OCI-LY1 (cell line): ENCODE measurements around the gene CT45A10.
A peak's percentile ranks its signal among the peaks of the same experiment; 100 is the strongest.

Experiments
- H2AFZ ChIP-seq: fragments of 200-600 bp; sonication (generic), shearing (Covaris generic); 2 replicates; pipeline ENCODE4 v1.6.0; 2014; ENCODE audit warnings: antibody characterized with exemption, mild to moderate bottlenecking, low read length
- H3F3A ChIP-seq: fragments of 200-600 bp; sonication (generic), shearing (Covaris generic); 2 replicates; pipeline ENCODE4 v1.6.0; 2014; ENCODE audit warnings: mild to moderate bottlenecking, antibody characterized with exemption, low read length, moderate library complexity; ENCODE audit not compliant: insufficient read depth
- H3K27ac ChIP-seq: fragments of 200-600 bp; sonication (generic); 2 replicates; pipeline ENCODE4 v1.5.1; 2014; ENCODE audit warnings: low read length, mixed run types, mild to moderate bottlenecking, low read depth; ENCODE audit not compliant: poor library complexity, severe bottlenecking
- H3K27me3 ChIP-seq: fragments of 200-600 bp; sonication (generic); 2 replicates; pipeline ENCODE4 v1.6.0; 2014; ENCODE audit warnings: antibody characterized with exemption, mild to moderate bottlenecking, low read length, moderate library complexity; ENCODE audit not compliant: insufficient read depth
- H3K36me3 ChIP-seq: fragments of 200-600 bp; sonication (generic); 2 replicates; pipeline ENCODE4 v1.6.1; 2014; ENCODE audit warnings: mild to moderate bottlenecking, antibody characterized with exemption, low read length, moderate library complexity, mixed read lengths; ENCODE audit not compliant: insufficient read depth
- H3K4me1 ChIP-seq: fragments of 200-600 bp; sonication (generic); 2 replicates; pipeline ENCODE4 v1.5.1; 2014; ENCODE audit warnings: mild to moderate bottlenecking, low read length, moderate library complexity; ENCODE audit not compliant: insufficient read depth, severe bottlenecking
- H3K4me2 ChIP-seq: fragments of 200-600 bp; sonication (generic), shearing (Covaris generic); 2 replicates; pipeline ENCODE4 v1.6.1; 2014; ENCODE audit warnings: low read length
- H3K4me3 ChIP-seq: fragments of 200-600 bp; sonication (generic); 2 replicates; pipeline ENCODE4 v1.5.1; 2014; ENCODE audit warnings: low read length, low read depth, mild to moderate bottlenecking, mixed read lengths; ENCODE audit not compliant: poor library complexity, severe bottlenecking
- H3K79me2 ChIP-seq: fragments of 200-600 bp; shearing (Covaris generic); 2 replicates; pipeline ENCODE4 v1.6.1; 2016; ENCODE audit warnings: mixed run types, low read length, mixed read lengths; ENCODE audit not compliant: insufficient read depth
- H3K9ac ChIP-seq: fragments of 200-600 bp; sonication (generic), shearing (Covaris generic); 2 replicates; pipeline ENCODE4 v1.6.1; 2014; ENCODE audit warnings: mild to moderate bottlenecking, low read length, mixed read lengths
- H3K9me2 ChIP-seq: fragments of 200-600 bp; sonication (generic), shearing (Covaris generic); 2 replicates; pipeline ENCODE4 v1.6.1; 2014; ENCODE audit warnings: low read depth, mild to moderate bottlenecking, low read length, mixed read lengths
- H3K9me3 ChIP-seq: fragments of 200-600 bp; shearing (Covaris generic); 2 replicates; pipeline ENCODE4 v1.6.1; 2014; ENCODE audit warnings: low read length, mixed read lengths
- H4K20me1 ChIP-seq: fragments of 200-600 bp; sonication (generic), shearing (Covaris generic); 2 replicates; pipeline ENCODE4 v1.6.0; 2016; ENCODE audit warnings: mild to moderate bottlenecking, low read length; ENCODE audit not compliant: insufficient read depth
- CTCF ChIP-seq: fragments of 200-600 bp; sonication (generic), shearing (Covaris generic); IDR thresholded peaks from 2 replicates; pipeline ENCODE4 v1.5.1; 2017; ENCODE audit warnings: mild to moderate bottlenecking, antibody characterized with exemption, low read length, moderate library complexity, mixed read lengths
- EZH2 ChIP-seq: fragments of 200-600 bp; sonication (generic), shearing (Covaris generic); IDR thresholded peaks from 2 replicates; pipeline ENCODE4 v1.8.0; 2017; ENCODE audit warnings: borderline replicate concordance, mixed run types, mild to moderate bottlenecking, antibody characterized with exemption, low read length, moderate library complexity, mixed read lengths

Gene CT45A10

GRCh38 chrX:135893294-135893817 lies at the start of gene CT45A10, which contains the start of gene SAGE1:
Gene CT45A10 (minus strand): TSS chrX:135893444. CDS start chrX:135885344, 8,100 bp downstream.
Gene SAGE1 (plus strand): TSS chrX:135893716. CDS start chrX:135896243, 2,527 bp downstream.
- TF ChIP-seq EZH2, result no peak
- no peak for TF ChIP-seq CTCF
- Histone ChIP-seq H3K4me2 (no peak within 1 kb of the TSS), H3K9me3 (no peaks in the 10 kb centered on the region), H3K4me3 (no peak within 1 kb of the TSS), H3K27ac (no peak within 1 kb of the TSS), H3K4me1 (no peaks in the 10 kb centered on the region), H3K9me2 (no peaks in the 10 kb centered on the region), H3F3A (no peaks in the 10 kb centered on the region), H3K36me3 (no peaks in the 10 kb centered on the region), H3K27me3 (no peaks in the 10 kb centered on the region), H3K79me2 (no peaks in the 10 kb centered on the region), H3K9ac (no peak within 1 kb of the TSS), H2AFZ (no peak within 1 kb of the TSS), H4K20me1 (no peaks in the 10 kb centered on the region)

DNA sequence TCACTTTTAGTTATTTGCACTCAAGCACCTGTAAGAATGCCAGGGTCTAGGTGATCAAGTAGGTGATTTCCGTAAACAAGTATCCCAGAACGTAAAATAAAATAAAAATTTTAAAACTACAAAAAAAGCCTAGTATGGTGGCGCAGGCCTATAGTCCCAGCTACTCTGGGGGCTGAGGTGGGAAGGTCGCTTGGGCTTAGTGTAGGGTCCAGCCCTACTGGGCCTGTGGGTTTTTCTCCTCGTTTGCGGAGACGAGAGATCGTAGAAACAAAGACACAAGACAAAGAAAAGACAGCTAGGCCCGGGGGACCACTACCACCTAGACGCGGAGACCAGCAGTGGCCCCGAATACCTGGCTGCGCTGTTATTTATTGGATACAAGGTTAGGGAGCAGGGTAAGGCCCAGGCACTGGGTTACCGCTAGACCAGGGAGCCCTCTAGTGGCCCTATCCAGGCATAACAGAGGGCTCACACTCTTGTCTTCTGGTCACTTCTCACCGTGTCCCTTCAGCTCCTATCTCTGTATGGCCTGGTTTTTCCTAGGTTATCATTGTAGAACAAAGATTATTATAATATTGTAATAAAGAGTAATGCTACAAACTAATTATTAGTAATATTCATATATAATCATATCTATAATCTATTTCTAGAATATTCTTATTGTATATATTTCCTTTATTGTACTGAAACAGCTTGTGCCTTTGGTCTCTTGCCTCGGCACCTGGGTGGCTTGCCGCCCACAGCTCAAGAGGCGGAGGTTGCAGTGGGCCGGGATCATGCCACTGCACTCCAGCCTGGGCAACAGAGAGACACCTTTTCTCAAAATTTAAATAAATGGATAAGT lies 38.6 kb upstream of the CT45A10 start:
- H3K4me1 ChIP-seq, result no peaks in the 10 kb centered on the region
- no peak for TF ChIP-seq EZH2
- peak; percentile 44 for TF ChIP-seq CTCF
- H3K36me3 ChIP-seq, result no peaks in the 10 kb centered on the region
- no peaks in the 10 kb centered on the region for H3F3A ChIP-seq
- H3K27ac ChIP-seq, result no peak overlapping the region
- H3K9me2 ChIP-seq, result no peaks in the 10 kb centered on the region
- H3K27me3 ChIP-seq, result no peaks in the 10 kb centered on the region
- H3K4me3 ChIP-seq, result no peak overlapping the region
- H3K9ac ChIP-seq, result no peak overlapping the region
- H4K20me1 ChIP-seq, result no peaks in the 10 kb centered on the region
- no peak overlapping the region for H3K4me2 ChIP-seq
- H2AFZ ChIP-seq, result no peak overlapping the region
- no peaks in the 10 kb centered on the region for H3K9me3 ChIP-seq
- H3K79me2 ChIP-seq, result no peaks in the 10 kb centered on the region

DNA sequence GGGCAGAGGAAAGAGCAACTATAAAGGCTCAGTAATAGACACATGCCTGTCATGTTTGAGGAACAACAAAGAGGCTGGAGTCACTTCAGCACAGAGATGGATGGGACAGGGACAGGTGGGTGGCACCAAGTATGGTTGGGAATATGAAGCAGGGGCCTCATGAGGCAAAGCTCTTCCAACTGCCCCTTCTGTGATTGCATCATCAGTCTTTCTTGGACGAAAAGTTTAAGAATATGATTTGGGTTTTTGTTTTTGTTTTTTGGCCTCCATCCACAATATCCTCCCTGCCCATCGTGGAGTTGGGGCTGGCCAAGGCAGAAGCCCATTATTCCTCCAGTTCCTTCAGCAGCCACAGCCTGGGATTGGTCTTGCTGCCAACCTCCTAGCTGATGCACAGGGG lies 34.7 kb upstream of the CT45A10 start:
- Histone ChIP-seq H3K4me2 (no peak overlapping the region), H4K20me1 (no peaks in the 10 kb centered on the region), H3K4me1 (no peaks in the 10 kb centered on the region), H3K27ac (no peak overlapping the region), H3K9me2 (no peaks in the 10 kb centered on the region), H3K36me3 (no peaks in the 10 kb centered on the region), H3K4me3 (no peak overlapping the region), H3K9ac (no peak overlapping the region), H2AFZ (no peak overlapping the region), H3K27me3 (no peaks in the 10 kb centered on the region), H3F3A (no peaks in the 10 kb centered on the region), H3K9me3 (no peaks in the 10 kb centered on the region), H3K79me2 (no peaks in the 10 kb centered on the region)
- TF ChIP-seq CTCF (no peak), EZH2 (no peak)
